Measurements from ENCODE around the gene GRID2.
"Not testable (repeated sequence)": the region's sequence is repeated elsewhere in the genome, so short reads cannot be mapped to it uniquely, and the experiment has no call there.

GRID2 gene

DNA sequence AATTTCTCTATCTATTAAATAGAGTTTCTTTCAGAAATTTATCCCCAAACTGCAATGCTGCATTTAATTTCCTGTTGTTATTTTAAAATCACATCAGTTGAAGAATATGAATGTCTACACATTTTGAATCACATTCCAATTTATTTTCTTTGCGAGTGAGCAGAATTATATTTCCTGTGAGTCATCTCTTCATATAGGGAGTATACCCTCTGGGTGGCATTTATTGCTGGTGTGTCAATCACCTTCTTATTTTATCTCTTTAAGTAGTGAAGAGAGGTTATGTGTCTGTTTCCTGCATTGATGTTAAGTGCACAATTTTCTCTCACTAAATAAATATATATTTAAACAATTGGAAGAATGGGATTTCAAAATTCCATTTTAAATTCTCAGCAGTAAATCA lies 1013.8 kb downstream of the GRID2 start:
- no peak for DNase-seq (ENCODE audit: low spot score)

- no peak for DNase-seq (ENCODE audit: low spot score)
Measured at GRCh38 chr4:93319041-93319440, 1015.3 kb downstream of the GRID2 start.

DNA sequence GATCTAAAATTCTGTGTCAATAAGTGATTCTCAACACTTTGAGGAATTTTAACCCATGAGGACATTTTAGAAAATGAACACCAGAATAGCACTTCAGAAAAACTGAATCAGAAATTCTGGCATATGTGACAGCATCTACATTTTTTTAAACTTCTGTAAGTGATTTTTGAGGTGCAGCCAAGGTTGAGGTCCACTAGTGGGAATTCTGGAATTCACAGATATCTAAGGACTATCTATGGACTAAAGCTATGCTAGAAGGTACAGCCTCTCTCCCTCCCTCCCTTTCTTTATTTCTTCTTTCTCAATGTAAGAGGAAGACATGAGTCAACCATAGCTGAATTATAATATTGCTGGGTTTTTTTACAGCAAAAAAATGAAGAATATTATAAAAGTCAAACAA lies 1016.6 kb downstream of the GRID2 start:
- DNase-seq (ENCODE audit: low spot score), result no peak

- no peak for DNase-seq (ENCODE audit: low spot score)
Measured at GRCh38 chr4:93327346-93327745, 1023.6 kb downstream of the GRID2 start.

- DNase-seq (ENCODE audit: low spot score), result no peak
Measured at GRCh38 chr4:93334003-93334402, 1030.2 kb downstream of the GRID2 start.

GRCh38 chr4:93337196-93337595 lies 1033.4 kb downstream of the GRID2 start:
- no peak for DNase-seq (ENCODE audit: low spot score)

DNA sequence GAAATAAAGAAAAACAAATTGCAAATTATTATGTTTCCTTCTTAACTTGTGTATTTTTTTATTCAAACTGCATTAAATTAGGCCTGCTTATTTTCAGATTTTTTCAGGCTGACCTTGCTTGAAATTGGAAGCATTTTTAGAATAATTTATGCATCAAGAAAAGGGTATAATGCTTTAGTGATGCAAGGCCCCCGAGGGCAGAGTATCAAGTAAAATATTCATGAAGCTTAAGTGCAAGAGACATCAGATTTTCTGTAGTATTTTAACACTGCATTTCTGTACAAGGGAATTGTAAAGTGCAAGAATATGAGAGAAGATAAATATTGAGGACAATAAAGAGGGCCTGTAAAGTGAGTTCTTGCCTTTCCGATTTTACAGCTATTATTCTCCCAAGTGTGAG lies 1039.0 kb downstream of the GRID2 start:
- DNase-seq (ENCODE audit: low spot score), result no peak

GRCh38 chr4:93346840-93347239 lies 1043.1 kb downstream of the GRID2 start:
- no peak for DNase-seq (ENCODE audit: low spot score)

DNA sequence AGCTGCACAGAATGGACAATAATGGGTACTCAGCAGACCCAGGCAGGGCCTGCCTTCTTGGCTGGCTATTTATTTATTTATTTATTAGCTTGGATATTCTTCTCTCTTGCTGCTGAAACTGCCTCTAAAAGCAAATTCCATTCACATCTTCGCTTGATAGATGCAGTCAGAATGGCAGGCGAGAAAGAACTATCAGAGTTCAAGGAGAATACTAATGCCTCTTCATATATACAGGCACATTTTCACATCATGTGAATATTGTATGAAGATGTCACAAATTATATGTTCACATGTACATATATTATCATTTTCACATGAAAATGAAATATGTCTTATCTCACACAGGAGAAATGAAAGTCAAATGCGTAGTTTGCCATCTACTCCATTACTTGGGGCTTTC lies 1045.1 kb downstream of the GRID2 start:
- no peak for DNase-seq (ENCODE audit: low spot score)

- no peak for DNase-seq (ENCODE audit: low spot score)
Measured at GRCh38 chr4:93351846-93352245, 1048.1 kb downstream of the GRID2 start.

GRCh38 chr4:93355411-93355810 lies 1051.6 kb downstream of the GRID2 start:
- no peak for DNase-seq (ENCODE audit: low spot score)

DNA sequence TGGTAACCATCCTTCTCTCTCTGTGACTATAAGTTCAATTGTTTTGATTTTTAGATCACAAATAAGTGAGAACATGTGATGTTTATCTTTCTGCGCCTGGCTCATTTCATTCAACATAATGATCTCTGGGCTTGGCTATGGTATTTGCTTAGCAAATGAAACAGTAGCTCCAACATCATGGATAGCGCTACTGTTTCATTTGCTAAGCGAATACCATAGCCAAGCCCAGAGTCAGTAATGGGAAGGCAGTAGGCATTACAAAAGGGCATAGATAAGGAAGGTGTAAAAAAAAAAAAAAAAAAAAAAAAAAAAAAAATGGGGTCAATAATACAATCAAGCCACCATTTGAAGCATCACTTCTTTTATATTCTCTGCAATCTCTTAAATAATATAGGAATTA lies 1055.8 kb downstream of the GRID2 start:
- DNase-seq (ENCODE audit: low spot score), result no peak

- not testable (repeated sequence) for DNase-seq (ENCODE audit: low spot score)
Measured at GRCh38 chr4:93366169-93366755, 1062.5 kb downstream of the GRID2 start.

DNA sequence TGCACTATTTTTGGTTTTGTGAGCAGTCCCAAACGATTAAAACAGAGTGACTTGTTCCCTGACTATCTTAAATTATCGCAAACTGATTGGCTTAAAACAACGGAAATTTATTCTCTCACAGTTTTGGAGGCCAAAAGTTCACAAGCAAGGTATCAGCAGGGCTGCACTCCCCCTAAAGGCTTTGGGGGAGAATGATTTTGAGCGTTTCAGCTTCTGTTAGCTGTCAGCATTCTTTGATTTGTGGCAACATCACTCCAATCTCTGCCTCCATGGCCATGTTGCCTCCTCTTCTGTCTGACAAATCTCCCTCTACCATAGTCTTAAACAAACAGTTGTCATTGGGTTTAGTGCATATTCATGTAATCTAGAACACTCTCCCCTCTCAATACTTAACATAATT lies 1065.2 kb downstream of the GRID2 start:
- DNase-seq (ENCODE audit: low spot score), result no peak

DNA sequence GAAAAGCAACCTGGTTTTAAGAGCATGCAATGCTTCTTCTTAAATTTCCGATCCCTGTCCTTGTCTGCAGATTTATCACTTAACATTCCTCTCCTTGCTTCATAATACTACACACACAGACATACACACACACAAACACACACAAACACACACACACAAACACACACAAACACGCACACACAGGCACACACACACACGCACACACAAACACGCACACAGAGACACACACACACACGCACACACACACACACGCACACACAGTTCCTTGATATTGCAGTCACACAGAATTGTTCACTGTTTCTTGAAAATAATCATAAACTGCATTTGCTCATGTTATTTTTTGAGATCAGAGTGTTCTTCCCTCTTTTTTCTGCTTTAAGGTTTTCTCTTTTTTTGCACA lies 1066.5 kb downstream of the GRID2 start:
- no peak for DNase-seq (ENCODE audit: low spot score)

DNA sequence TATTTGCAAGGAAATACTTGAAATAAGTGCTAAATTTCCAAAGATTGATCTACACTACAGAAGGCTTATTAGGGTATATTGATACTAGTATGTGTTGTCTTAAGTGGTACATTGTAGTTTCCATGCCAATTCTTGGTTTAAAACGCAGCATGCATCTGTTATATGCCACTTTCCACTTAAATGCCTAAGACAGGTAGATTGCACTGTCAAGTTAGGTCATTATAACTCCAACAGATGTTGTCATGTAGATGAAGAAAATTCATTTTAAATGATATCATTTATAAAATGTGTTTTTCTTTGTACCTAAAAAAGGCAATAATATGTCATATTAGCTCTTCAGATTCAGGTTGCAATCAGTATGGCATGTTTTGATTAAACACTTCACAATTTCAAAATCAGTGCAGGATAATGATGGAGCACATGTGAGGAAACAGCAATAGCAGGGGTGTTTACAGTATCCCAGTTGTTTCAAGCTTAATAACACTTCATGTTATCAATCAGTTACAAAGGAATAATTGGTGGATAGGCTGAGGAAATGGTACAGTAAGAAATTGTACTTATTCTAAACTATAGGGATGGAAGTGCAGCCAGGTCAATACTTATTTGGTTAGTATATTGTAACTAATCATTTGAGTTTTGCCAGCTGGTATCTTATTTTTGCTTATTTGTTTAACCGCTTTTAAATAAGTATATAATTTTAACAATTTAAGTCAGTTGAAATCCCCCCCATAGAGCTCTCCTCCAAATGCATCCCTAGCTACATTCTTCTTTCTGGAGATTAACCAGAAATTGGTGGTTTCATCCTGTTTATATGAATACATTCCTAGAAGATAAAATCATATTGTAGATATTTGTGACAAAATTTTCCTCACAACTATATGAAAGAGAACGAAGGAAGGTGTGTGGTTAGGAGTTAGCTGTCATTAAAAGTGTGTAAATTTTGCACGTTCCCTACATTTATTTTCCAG lies 1070.4 kb downstream of the GRID2 start:
- no peak for DNase-seq (ENCODE audit: low spot score)

DNA sequence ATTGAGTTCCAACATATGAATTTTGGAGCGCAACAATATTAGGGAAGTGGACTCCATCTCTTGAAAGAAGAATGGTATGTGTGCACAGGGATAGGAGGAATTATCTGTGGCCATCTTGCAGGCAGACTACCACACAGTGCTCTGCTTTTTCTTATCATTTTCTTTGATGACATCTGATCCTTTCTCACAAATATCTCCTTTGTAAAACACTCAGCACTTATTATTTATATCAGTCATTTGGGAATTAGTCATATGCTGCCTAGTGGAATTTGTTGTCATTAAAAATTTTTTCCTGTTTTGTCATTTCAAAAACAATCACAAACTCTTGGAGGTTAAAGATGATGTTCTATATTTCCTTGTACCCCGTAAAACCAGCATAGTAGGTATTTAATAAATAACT lies 1080.5 kb downstream of the GRID2 start:
- DNase-seq (ENCODE audit: low spot score), result no peak

DNA sequence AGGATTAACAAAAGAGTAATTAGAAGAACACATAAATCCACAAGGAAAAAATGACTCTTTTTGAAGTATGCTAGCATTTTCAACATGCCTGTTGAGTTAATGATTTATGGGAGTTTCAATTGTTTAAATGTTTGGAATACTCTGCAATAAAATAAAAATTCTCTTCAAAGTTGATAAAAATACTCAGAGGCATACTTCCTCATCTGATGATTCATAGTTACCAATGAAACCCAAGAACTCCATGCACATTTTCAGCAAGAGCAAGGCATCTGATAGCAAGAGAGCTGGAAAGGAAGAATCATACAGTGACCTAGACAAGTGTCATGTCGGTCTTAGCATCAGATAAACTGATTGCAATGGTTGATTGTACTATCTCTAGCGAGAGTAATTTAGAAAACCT lies 1081.1 kb downstream of the GRID2 start:
- DNase-seq (ENCODE audit: low spot score), result no peak

GRCh38 chr4:93394545-93395081 lies 1090.8 kb downstream of the GRID2 start:
- DNase-seq (ENCODE audit: low spot score), result no peak

DNA sequence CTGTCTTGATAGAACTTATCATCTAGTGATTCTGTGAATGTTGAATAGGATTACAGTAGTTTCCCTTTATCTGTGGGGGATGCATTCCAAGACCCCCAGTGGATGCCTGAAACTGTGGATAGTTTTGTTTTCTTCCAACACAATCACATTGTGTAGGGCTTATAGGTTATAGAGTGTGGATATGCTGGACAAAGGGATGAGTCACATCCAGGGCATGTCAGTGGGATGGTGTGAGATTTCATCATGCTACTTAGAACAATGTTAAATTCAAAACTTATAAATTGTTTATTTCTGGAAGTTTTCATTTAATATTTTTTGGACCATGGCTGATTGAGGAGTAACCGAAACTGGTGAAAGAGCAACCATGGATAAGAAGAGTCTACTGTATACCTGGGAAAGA lies 1092.5 kb downstream of the GRID2 start:
- DNase-seq (ENCODE audit: low spot score), result no peak

- DNase-seq (ENCODE audit: low spot score), result no peak
Measured at GRCh38 chr4:93403571-93403970, 1099.8 kb downstream of the GRID2 start.

GRCh38 chr4:93407493-93408275 lies 1103.9 kb downstream of the GRID2 start:
- DNase-seq (ENCODE audit: low spot score), result no peak

GRCh38 chr4:93409035-93409434 lies 1105.3 kb downstream of the GRID2 start:
- DNase-seq (ENCODE audit: low spot score), result no peak

All from activated CD4-positive, alpha-beta T cell treated with anti-CD3 and anti-CD28 coated beads, Interleukin-2, Interleukin-4, amounts not matched to agents 100 ng/mL and 50 ng/mL, durations not matched to agents 16 hours and 8 hours (primary cell).